Measurements from ENCODE around the gene HOMEZ.

DNA sequence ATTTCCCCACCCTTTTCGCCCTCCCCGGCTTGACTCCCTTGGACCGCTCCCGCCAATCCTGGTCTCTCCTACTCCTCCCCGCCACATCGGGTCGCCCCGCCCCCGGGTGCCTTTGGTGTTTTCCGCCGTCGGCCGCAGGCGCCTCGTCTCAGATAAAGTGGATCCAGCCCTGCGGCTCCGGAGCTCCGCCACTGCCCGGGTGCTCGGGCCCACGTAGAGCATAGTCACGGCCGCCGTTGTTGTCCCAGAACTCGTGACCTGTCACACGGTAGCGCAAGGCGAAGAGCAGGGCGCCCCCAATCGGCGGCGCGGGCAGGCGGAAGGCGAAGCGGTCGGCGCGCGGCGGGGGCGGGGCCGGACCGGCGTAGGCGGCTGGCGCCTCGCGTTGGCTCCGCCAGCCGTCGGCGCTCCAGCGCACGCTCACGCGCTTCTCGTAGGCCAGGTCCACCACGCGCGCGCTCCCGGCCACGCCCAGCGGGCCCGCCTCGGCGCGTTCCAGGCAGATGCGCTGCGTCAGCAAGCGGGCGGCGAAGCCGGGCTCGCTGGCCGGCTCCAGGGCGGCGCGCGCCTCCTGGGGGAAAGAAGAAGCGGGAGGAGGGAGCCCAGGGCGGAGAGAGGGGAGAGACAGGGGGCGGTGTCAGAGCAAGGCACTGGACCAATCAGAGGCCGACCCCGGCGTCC is 15.5 kb upstream of the HOMEZ start:
- TF ChIP-seq, protein P1, sequence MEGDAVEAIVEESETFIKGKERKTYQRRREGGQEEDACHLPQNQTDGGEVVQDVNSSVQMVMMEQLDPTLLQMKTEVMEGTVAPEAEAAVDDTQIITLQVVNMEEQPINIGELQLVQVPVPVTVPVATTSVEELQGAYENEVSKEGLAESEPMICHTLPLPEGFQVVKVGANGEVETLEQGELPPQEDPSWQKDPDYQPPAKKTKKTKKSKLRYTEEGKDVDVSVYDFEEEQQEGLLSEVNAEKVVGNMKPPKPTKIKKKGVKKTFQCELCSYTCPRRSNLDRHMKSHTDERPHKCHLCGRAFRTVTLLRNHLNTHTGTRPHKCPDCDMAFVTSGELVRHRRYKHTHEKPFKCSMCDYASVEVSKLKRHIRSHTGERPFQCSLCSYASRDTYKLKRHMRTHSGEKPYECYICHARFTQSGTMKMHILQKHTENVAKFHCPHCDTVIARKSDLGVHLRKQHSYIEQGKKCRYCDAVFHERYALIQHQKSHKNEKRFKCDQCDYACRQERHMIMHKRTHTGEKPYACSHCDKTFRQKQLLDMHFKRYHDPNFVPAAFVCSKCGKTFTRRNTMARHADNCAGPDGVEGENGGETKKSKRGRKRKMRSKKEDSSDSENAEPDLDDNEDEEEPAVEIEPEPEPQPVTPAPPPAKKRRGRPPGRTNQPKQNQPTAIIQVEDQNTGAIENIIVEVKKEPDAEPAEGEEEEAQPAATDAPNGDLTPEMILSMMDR (conservative IDR thresholded peaks at IDR 0.05; ENCODE audit: low read length): peak; percentile 79
- no peak for TF ChIP-seq EZH2phosphoT487 (IDR thresholded peaks at IDR 0.05; ENCODE audit: borderline replicate concordance, low read depth, low read length)

All from OCI-LY7 (cell line).